ENCODE measurements around the gene PLIN1. TPM values are rescaled to one million over a fixed set of nuclear protein-coding genes. Genes with fewer than 3 reads are reported as not detected.

Gene PLIN1
- total and polyA plus RNA-seq, 9 of the 15 experiments (the other 6 are each of a cell fraction or from before 2014, with no cell fraction given): not detected

DNA sequence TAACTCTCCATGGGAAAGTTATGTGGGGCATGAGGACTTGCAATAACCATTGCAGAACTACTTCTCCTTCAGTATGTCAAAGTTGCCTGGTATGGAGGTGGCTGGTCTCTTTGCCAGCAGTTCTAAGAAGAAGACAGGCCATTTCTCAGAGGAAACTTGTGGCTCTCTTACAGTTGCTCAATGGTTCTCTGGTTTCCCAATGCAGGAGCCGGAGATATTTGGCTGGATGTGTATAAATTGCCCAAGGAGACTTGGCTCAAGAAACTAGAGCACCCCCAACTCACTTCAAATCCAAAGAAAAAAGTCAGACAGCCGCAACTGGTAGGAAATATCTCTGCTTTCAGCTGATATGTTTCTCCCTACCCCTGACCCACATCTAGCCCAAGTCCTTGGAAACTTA, 35.6 kb upstream of the PLIN1 start:
- in situ Hi-C loops (cut with MboI) (no loop called here), intact Hi-C loops (cut with micrococcal nuclease) (no loop called here)
- Histone ChIP-seq H4K20me1 (replicated peaks; ENCODE audit: control insufficient read depth, insufficient read depth, low read length) (no peaks in the 10 kb centered on the region), H3K36me3 (ENCODE audit: control insufficient read depth, insufficient read depth, low read length) (no peaks in the 10 kb centered on the region), H3K4me3 (no peak overlapping the region), H3K9ac (ENCODE audit: insufficient read depth in 1 of 2, low read depth in 2 of 2, low read length in 2 of 2) (no peak overlapping the region), H3K27me3 (ENCODE audit: control insufficient read depth in 2 of 2, insufficient read depth in 2 of 2, low read length in 2 of 2) (peaks cover 11 to 18% of the 10 kb centered on the region in 2 experiments), H3K9me3 (replicated peaks; ENCODE audit: control insufficient read depth, insufficient read depth, low read depth, low read length) (no peaks in the 10 kb centered on the region), H3K79me2 (ENCODE audit: control insufficient read depth, insufficient read depth, low read length) (no peaks in the 10 kb centered on the region), H3K4me2 (ENCODE audit: insufficient read depth, low read length) (no peak overlapping the region), H3K9me1 (ENCODE audit: control insufficient read depth, insufficient read depth, low read length) (no peaks in the 10 kb centered on the region), H2AFZ (ENCODE audit: low read depth, low read length) (no peak overlapping the region), H3K4me1 (replicated peaks in 1 of 2; ENCODE audit: control insufficient read depth in 2 of 2, insufficient read depth in 2 of 2, low read length in 2 of 2) (no peaks in the 10 kb centered on the region), H3K27ac (ENCODE audit: extremely low read depth, low read depth, low read length) (no peak overlapping the region)
- BruUV-seq (replicated peaks): no TSS peak
- POLR2A ChIA-PET: no interaction called here
- no peak for TF ChIP-seq STAT5B (CRISPR knock-in tag; IDR thresholded peaks at IDR 0.05)
- TF ChIP-seq, protein P1, sequence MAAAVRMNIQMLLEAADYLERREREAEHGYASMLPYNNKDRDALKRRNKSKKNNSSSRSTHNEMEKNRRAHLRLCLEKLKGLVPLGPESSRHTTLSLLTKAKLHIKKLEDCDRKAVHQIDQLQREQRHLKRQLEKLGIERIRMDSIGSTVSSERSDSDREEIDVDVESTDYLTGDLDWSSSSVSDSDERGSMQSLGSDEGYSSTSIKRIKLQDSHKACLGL (CRISPR knock-in tag; IDR thresholded peaks at IDR 0.05; ENCODE audit: borderline replicate concordance, poor library complexity, severe bottlenecking): no peak
- TF ChIP-seq DDX20 (tag; IDR thresholded peaks at IDR 0.05; ENCODE audit: low read depth): no peak
- no peak for TF ChIP-seq NRF1 (conservative IDR thresholded peaks at IDR 0.05 in 1 of 2, IDR thresholded peaks at IDR 0.05 in 1 of 2)
- TF ChIP-seq, protein P2, sequence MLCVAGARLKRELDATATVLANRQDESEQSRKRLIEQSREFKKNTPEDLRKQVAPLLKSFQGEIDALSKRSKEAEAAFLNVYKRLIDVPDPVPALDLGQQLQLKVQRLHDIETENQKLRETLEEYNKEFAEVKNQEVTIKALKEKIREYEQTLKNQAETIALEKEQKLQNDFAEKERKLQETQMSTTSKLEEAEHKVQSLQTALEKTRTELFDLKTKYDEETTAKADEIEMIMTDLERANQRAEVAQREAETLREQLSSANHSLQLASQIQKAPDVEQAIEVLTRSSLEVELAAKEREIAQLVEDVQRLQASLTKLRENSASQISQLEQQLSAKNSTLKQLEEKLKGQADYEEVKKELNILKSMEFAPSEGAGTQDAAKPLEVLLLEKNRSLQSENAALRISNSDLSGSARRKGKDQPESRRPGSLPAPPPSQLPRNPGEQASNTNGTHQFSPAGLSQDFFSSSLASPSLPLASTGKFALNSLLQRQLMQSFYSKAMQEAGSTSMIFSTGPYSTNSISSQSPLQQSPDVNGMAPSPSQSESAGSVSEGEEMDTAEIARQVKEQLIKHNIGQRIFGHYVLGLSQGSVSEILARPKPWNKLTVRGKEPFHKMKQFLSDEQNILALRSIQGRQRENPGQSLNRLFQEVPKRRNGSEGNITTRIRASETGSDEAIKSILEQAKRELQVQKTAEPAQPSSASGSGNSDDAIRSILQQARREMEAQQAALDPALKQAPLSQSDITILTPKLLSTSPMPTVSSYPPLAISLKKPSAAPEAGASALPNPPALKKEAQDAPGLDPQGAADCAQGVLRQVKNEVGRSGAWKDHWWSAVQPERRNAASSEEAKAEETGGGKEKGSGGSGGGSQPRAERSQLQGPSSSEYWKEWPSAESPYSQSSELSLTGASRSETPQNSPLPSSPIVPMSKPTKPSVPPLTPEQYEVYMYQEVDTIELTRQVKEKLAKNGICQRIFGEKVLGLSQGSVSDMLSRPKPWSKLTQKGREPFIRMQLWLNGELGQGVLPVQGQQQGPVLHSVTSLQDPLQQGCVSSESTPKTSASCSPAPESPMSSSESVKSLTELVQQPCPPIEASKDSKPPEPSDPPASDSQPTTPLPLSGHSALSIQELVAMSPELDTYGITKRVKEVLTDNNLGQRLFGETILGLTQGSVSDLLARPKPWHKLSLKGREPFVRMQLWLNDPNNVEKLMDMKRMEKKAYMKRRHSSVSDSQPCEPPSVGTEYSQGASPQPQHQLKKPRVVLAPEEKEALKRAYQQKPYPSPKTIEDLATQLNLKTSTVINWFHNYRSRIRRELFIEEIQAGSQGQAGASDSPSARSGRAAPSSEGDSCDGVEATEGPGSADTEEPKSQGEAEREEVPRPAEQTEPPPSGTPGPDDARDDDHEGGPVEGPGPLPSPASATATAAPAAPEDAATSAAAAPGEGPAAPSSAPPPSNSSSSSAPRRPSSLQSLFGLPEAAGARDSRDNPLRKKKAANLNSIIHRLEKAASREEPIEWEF (CRISPR knock-in tag; IDR thresholded peaks at IDR 0.05): no peak
- no peak for TF ChIP-seq TRIM24 (IDR thresholded peaks at IDR 0.05)
- CTCF ChIA-PET (ENCODE audit: low intra/inter-chr PET ratio): no interaction called here
- no peak for ATAC-seq
- no peak for DNase-seq (ENCODE audit: extremely low read depth in 1 of 4, low spot score in 3 of 4)
- FAIRE-seq: no peak
- WGBS (ENCODE audit: insufficient coverage, low coverage, missing lambda C conversion rate): 0% methylated on average over 2 of the region's 2 CpGs
